Smooth muscle cell of bladder (primary cell): Measurements from ENCODE around the gene ASB11. TPM values are rescaled to one million over a fixed set of nuclear protein-coding genes. Genes with fewer than 3 reads are reported as not detected.

ENCODE experiments used
- total RNA-seq: library from RNA; depleted of rRNA; stranded (reverse); fragments of >200 nt; gene quantifications from 2 replicates; pipeline ENCODE4 v1.2.3, GENCODE V29; 2014

Gene ASB11, protein sequence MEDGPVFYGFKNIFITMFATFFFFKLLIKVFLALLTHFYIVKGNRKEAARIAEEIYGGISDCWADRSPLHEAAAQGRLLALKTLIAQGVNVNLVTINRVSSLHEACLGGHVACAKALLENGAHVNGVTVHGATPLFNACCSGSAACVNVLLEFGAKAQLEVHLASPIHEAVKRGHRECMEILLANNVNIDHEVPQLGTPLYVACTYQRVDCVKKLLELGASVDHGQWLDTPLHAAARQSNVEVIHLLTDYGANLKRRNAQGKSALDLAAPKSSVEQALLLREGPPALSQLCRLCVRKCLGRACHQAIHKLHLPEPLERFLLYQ
- not detected in 2 replicates for total RNA-seq

GRCh38 chrX:15315509-15315908 lies at the start of gene ASB11:
Gene ASB11 (minus strand): TSS chrX:15315640. CDS start chrX:15315605, 35 bp downstream.

GRCh38 chrX:15335135-15336022 lies 19.9 kb upstream of the ASB11 start, which contains the start of gene PIGA:
Gene PIGA (minus strand): TSS chrX:15335523. CDS start chrX:15331930, 3,593 bp downstream.

DNA sequence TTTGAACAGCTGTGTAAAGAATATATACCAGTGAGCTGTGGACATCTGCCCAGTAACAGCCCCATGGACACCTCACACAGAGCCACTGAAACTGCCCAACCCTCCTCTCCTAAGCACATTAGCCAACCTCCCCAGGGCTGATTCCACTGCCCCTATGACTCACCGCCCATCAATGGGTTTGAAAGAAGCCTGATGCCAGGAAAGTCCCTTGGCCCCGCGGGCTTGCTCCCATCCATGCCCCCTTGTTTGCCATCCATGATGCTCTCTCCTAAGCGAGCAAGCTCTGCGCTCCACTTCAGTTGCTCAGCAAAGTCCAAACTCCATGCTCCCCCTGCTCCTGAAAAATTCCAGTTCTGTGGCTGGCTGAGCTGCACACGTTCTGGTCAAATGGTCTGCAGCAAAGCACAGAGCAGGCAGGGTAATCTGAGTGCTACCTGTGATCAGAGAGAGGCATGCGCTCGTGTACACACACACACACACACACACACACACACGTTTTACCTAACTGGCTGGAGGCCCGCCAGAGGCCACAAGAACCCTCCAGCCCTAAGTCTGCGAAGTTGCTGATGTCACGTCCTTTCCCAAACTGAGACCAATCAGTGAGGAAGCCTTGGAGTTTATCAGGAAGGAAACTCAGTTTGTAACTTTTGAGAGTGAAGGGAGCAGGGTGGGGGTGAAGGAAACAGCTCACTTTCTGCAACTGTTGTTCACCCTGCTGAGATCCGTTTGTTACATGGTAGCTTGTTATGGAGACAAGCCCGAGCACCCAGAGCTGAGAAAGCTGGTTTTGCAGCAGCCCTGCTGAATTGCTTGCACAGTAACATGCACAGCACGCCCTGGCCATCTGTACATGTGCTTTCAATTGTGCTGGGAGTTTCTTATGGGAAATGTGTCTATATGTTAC lies 45.6 kb downstream of the ASB11 start, which contains the start of gene ASB9:
Gene ASB9, minus strand, starts transcription at position 466 of the 904 bp plus-strand sequence. Its CDS starts 209 bp downstream, at position 257.

Other genes starting within 250 kb of the ASB11 start
- 0.55 and 0.57 TPM in 2 replicates for gene ASB9, start 45.6 kb downstream of the ASB11 start, total RNA-seq
- gene PIGA, start 19.9 kb upstream of the ASB11 start, total RNA-seq: 5.0 and 8.5 TPM in 2 replicates
- gene VEGFD, start 68.8 kb upstream of the ASB11 start, total RNA-seq: 0.14 and 0.46 TPM in 2 replicates
- 26.7 and 32.0 TPM in 2 replicates for gene PIR, start 177.7 kb upstream of the ASB11 start, total RNA-seq
- gene BMX, start 185.2 kb upstream of the ASB11 start, total RNA-seq: under 0.01 and 0.14 TPM in 2 replicates